GM23248 (cell line): ENCODE measurements around the gene DDX17.

ENCODE experiments used
- EZH2 ChIP-seq: fragments of 200-600 bp; sonication (generic); IDR thresholded peaks from 2 replicates; pipeline ENCODE4 v1.6.1; 2018; ENCODE audit warnings: antibody characterized with exemption, mild to moderate bottlenecking; ENCODE audit not compliant: insufficient read depth, poor library complexity, severe bottlenecking
- EZH2phosphoT487 ChIP-seq: fragments of 200-600 bp; sonication (generic); IDR thresholded peaks from 2 replicates; pipeline ENCODE4 v1.6.1; 2018; ENCODE audit warnings: antibody characterized with exemption, moderate library complexity, mild to moderate bottlenecking, low read depth; ENCODE audit not compliant: insufficient read depth

DNA sequence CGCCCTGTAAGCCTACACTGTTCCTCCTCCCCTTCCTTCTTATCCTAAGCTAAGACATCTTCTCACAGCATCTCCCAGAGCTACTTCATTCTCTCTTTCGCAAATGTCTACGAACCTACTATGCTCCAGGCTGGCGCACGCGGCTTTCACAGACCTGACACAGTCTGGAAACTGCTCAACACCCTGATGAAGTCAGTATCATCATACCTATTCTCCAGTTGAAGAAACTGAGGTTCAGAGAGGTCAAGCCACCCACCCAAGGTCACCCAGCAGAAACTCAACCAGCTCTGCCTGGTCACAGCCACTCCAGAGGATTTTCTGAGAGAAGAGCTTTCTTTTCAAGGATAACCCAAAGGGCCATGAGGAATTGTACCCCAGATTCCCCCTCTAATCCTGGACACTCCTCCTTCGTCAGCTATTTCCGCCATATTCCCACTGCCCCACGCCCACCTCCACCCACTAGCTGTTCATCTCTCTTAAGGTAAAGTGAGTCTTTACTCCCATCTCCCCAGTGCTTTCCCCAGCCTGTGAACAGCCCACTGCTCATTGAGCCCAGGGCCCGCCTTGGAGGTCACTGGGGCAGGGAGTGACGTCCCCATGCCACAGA lies 52.9 kb downstream of the DDX17 start:
- TF ChIP-seq EZH2phosphoT487 = no peak
- TF ChIP-seq EZH2 = no peak
